HG03442 (cell line): ENCODE results near the gene SCGB3A1.

Experiments used
- ATAC-seq: cut with Tn5 transposase; IDR thresholded peaks from one replicate; pipeline ENCODE4 v1.9.1; 2021; ENCODE audit warnings: mild to moderate bottlenecking, moderate library complexity; ENCODE audit not compliant: unreplicated experiment

Gene SCGB3A1

GRCh38 chr5:180591311-180591887 lies at the start of gene SCGB3A1:
SCGB3A1 (minus strand) TSS chr5:180591499; CDS start chr5:180591462, 37 bp downstream.
- no peak for ATAC-seq

GRCh38 chr5:180640611-180640860 lies 49.2 kb upstream of the SCGB3A1 start:
- ATAC-seq = no peak

GRCh38 chr5:180639741-180640610 lies 48.7 kb upstream of the SCGB3A1 start:
- no peak for ATAC-seq

GRCh38 chr5:180639287-180639686 lies 48.0 kb upstream of the SCGB3A1 start:
- no peak for ATAC-seq

- no peak for ATAC-seq
Measured at GRCh38 chr5:180637962-180638680, 46.8 kb upstream of the SCGB3A1 start.

GRCh38 chr5:180636403-180637075 lies 45.2 kb upstream of the SCGB3A1 start:
- no peak for ATAC-seq

- no peak for ATAC-seq
Measured at GRCh38 chr5:180636016-180636402, 44.7 kb upstream of the SCGB3A1 start.

GRCh38 chr5:180633283-180634177 lies 42.2 kb upstream of the SCGB3A1 start:
- ATAC-seq = no peak

GRCh38 chr5:180632768-180633167 lies 41.5 kb upstream of the SCGB3A1 start:
- no peak for ATAC-seq

- ATAC-seq = no peak
Measured at GRCh38 chr5:180631549-180632383, 40.5 kb upstream of the SCGB3A1 start.

GRCh38 chr5:180630426-180630825 lies 39.1 kb upstream of the SCGB3A1 start:
- no peak for ATAC-seq

GRCh38 chr5:180629831-180630382 lies 38.6 kb upstream of the SCGB3A1 start:
- no peak for ATAC-seq

- no peak for ATAC-seq
Measured at GRCh38 chr5:180628827-180629750, 37.8 kb upstream of the SCGB3A1 start.

GRCh38 chr5:180628211-180628610 lies 36.9 kb upstream of the SCGB3A1 start:
- ATAC-seq = no peak

- no peak for ATAC-seq
Measured at GRCh38 chr5:180627386-180628120, 36.3 kb upstream of the SCGB3A1 start.

GRCh38 chr5:180626661-180627385 lies 35.5 kb upstream of the SCGB3A1 start:
- no peak for ATAC-seq
